ENCODE measurements around the gene SMARCA5.

DNA sequence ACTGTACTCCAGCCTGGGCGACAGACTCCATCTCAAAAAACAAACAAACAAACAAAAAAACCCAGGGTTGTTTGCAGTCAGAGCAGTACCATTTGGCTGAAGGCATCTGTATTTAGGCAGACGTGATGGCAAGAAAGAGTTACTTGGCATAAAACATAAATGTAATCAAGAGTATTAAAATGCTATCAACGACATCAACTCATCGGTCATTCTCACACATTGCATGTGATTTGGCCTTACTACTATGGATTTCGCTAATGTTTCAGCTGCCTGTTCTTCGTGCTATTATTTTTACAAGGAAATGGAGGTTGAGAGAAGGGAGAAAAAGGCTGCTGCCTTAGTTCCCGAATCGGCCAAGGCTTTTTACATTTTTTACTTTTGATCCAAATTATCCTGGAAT, 15.5 kb upstream of the SMARCA5 start:
- TF ChIP-seq MZF1 (tag by site-specific recombination; IDR thresholded peaks at IDR 0.05; ENCODE audit: borderline replicate concordance) (no peak), SP7 (tag by site-specific recombination; IDR thresholded peaks at IDR 0.05) (no peak)
